Esophagus squamous epithelium (tissue), 5 donors: ENCODE measurements around the gene PSIP1. TPM values are rescaled to one million over a fixed set of nuclear protein-coding genes. Genes with fewer than 3 reads are reported as not detected.

ENCODE experiments used
- DNase-seq: peaks from one replicate; lab custom pipeline; 2025; lab: John Stamatoyannopoulos, UW
- H3K27ac ChIP-seq, 4 donors: fragments of 200-600 bp; sonication (generic); one replicate each; pipeline ENCODE4 v1.5.1; 2016 to 2019; ENCODE audit warnings: mild to moderate bottlenecking in 1 of 4
- H3K27me3 ChIP-seq, 4 donors: fragments of 200-600 bp; sonication (generic); 1 replicate in 3 of 4; 2 replicates in 1 of 4; pipeline versions ENCODE4 v1.5.1 to v1.6.0; 2017 to 2021; ENCODE audit warnings: antibody characterized with exemption in 1 of 4
- H3K36me3 ChIP-seq, 3 donors: fragments of 200-600 bp; sonication (generic); one replicate each; pipeline ENCODE4 v1.5.1; 2016 to 2019
- H3K4me1 ChIP-seq, 3 donors: fragments of 200-600 bp; sonication (generic); one replicate each; pipeline ENCODE4 v1.5.1; 2017 to 2019
- H3K4me3 ChIP-seq, 4 donors: fragments of 200-600 bp; sonication (generic); 1 replicate in 3 of 4; 2 replicates in 1 of 4; pipeline ENCODE4 v1.5.1; 2016 to 2019; ENCODE audit warnings: mild to moderate bottlenecking in 2 of 4, moderate library complexity in 1 of 4
- H3K9me3 ChIP-seq, 3 donors: fragments of 200-600 bp; sonication (generic); one replicate each; pipeline ENCODE4 v1.5.1; 2016 to 2019
- CTCF ChIP-seq, 6 experiments: fragments of 450-650 bp in 4 of 6; fragments of 200-600 bp in 2 of 6; sonication (generic) in 2 of 6; IDR thresholded peaks; one replicate each; pipeline ENCODE4 v1.5.1; 2016 to 2019; ENCODE audit warnings: antibody characterized with exemption in 6 of 6, mild to moderate bottlenecking in 4 of 6, moderate library complexity in 4 of 6
- POLR2A ChIP-seq, 4 donors: fragments of 450-650 bp; IDR thresholded peaks; one replicate each; pipeline ENCODE4 v1.6.1; 2017; ENCODE audit warnings: antibody characterized with exemption in 4 of 4, mild to moderate bottlenecking in 4 of 4, moderate library complexity in 3 of 4
- WGBS, 2 donors: methylation state at CpG; one replicate each; pipeline ENCODE4 v1.1.5; 2018; 5-methylcytosine and 5-hydroxymethylcytosine counted together
- intact Hi-C: fragments of 100-400 bp; cut with DNase I; formaldehyde crosslinking; loops from one replicate; pipeline ENCODE4 v1.15.0; 2022
- small RNA-seq, 4 donors: library from RNA; depleted of rRNA; stranded (forward); fragments of <200 nt; gene quantifications; one replicate each; pipeline ENCODE3, GENCODE V24; 2016
- total RNA-seq, 4 donors: library from RNA; depleted of rRNA; stranded (reverse); fragments of >200 nt; gene quantifications; one replicate each; pipeline ENCODE4 v1.1.0, GENCODE V29; 2016
- donor health status: DM: yes; HTN: yes; CAD: no.

Gene PSIP1
- total RNA-seq, 4 donors from 2014 or later = 6.7 to 26.1 (median 17.7) TPM

DNA sequence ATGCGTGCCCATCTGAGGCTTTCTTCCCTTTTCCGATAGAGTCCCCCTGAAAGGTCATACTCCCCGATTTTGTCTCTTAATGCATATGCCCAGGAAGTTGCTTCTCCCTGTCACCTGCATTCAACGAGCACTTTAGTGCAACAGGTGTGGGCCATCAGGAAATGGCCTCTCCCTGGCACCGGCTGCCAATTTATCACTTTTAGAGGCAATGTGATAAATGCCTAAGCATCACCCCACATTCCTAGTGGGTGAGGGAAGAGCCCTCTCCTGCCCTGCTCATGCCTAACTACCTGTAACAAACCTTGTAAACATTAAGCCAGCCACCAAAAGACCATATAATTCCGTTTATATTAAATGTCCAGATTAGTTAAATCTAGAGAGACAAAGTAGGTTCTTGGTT is 89.2 kb downstream of the PSIP1 start:
- no peak for DNase-seq
- WGBS, 2 donors = 76 to 78% methylated on average over 6 of the region's 6 CpGs
- Histone ChIP-seq H3K4me3 (peak overlapping the region in 1 of 4 donors; percentile 97), H3K9me3 (no peaks in the 10 kb centered on the region), H3K36me3 (peaks cover 0 to 21% (median 0%) of the 10 kb centered on the region in 3 donors), H3K27ac (peak overlapping the region; percentile 87 to 96 (median 92)), H3K4me1 (peaks cover 0 to 41% (median 10%) of the 10 kb centered on the region in 3 donors), H3K27me3 (no peaks in the 10 kb centered on the region)
- intact Hi-C loops = no loop called here
- TF ChIP-seq POLR2A (IDR thresholded peaks at IDR 0.05) (no peak), CTCF (IDR thresholded peaks at IDR 0.05) (no peak)

DNA sequence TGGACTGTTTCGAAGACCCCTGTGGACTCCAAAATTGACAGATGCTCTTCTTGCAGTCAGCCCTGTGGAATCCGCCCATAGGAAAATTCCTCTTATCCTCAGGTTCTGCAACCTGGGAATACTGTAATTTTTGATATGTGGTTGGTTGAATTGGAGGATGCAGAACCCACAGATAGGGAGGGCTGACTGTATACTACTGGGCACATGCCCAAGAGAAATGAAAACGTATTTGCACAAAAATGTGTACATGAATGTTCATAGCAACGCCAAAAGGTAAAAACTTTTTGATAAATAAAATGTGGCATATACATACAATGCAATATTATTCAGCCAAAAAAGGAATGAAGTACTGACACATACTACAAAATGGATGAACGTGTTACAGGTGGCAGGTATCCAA is 90.0 kb downstream of the PSIP1 start:
- DNase-seq = no peak
- no peaks in the 10 kb centered on the region for H3K9me3 ChIP-seq
- peaks cover 0 to 14% (median 0%) of the 10 kb centered on the region in 3 donors for H3K36me3 ChIP-seq
- no peaks in the 10 kb centered on the region for H3K27me3 ChIP-seq
- H3K4me1 ChIP-seq = peaks cover 0 to 33% (median 7%) of the 10 kb centered on the region in 3 donors
- H3K27ac ChIP-seq = no peak overlapping the region
- H3K4me3 ChIP-seq = no peak overlapping the region
- intact Hi-C loops = no loop called here
- TF ChIP-seq POLR2A (IDR thresholded peaks at IDR 0.05) = no peak
- WGBS, 2 donors = 38 to 82% methylated on average over 4 to 5 of the region's 5 CpGs

DNA sequence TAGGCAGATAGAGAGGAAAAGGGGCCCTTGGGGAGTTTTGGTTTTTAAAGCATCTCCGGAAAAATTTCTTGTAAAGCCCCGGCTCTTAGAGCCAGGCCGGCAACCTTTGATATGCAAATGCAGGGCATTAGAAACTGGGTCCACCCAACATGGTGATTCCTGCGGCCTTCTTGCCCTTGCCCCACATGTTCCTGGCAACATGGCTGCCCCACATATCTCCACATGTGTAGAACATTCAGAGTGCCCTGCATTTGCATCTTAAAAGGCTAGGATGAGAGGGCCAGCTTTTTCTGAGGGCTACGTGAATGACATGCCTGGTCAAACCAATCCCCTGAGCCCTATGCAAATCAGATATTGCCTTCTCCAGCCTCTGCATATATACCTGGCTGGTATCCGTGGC is 93.1 kb downstream of the PSIP1 start:
- H3K9me3 ChIP-seq = no peaks in the 10 kb centered on the region
- no peak overlapping the region for H3K4me3 ChIP-seq
- TF ChIP-seq POLR2A (IDR thresholded peaks at IDR 0.05) (no peak), CTCF (IDR thresholded peaks at IDR 0.05) (no peak)
- no peak for DNase-seq
- WGBS, 2 donors = 65 to 78% methylated on average over 6 of the region's 6 CpGs
- H3K36me3 ChIP-seq = no peaks in the 10 kb centered on the region
- intact Hi-C loops = loop anchor here (10.0 kb wide), 2 partner anchors 143 to 203 kb away; no protein-coding TSS in a partner anchor
- peaks cover 0 to 8% (median 5%) of the 10 kb centered on the region in 3 donors for H3K4me1 ChIP-seq
- H3K27me3 ChIP-seq = no peaks in the 10 kb centered on the region
- no peak overlapping the region for H3K27ac ChIP-seq

GRCh38 chr9:15416880-15417279 is 93.9 kb downstream of the PSIP1 start:
- no peak overlapping the region for H3K4me3 ChIP-seq
- H3K4me1 ChIP-seq = peaks cover 0 to 4% (median 3%) of the 10 kb centered on the region in 3 donors
- no peaks in the 10 kb centered on the region for H3K9me3 ChIP-seq
- TF ChIP-seq CTCF (IDR thresholded peaks at IDR 0.05) (peak; percentile 14 to 54 (median 28)), POLR2A (IDR thresholded peaks at IDR 0.05) (no peak)
- DNase-seq = no peak
- 25 to 55% methylated on average over 2 of the region's 2 CpGs for WGBS, 2 donors
- H3K36me3 ChIP-seq = no peaks in the 10 kb centered on the region
- H3K27me3 ChIP-seq = no peaks in the 10 kb centered on the region
- no peak overlapping the region for H3K27ac ChIP-seq
- intact Hi-C loops = loop anchor here (10.0 kb wide), 2 partner anchors 142 to 202 kb away; no protein-coding TSS in a partner anchor

Small RNAs within 50 kb of the gene (small RNA-seq; reads per million reads assigned to genes)
- gene AL513423.1 (0 reads per million in 4 donors), gene RN7SL98P (0 reads per million in 4 donors), gene RNU6-246P (0 reads per million in 4 donors), gene RNU6-319P (0 reads per million in 4 donors)

Other genes with a start within 250 kb of the PSIP1 start
- gene TTC39B, start 203.8 kb downstream of the PSIP1 start, total RNA-seq = 10 to 100 TPM; 15.8 to 24.3 (median 17.5) TPM
- 10 to 100 TPM; 18.9 to 28.6 (median 27.3) TPM for gene SNAPC3, start 88.1 kb downstream of the PSIP1 start, total RNA-seq
- 1 to 10 TPM in 3 of 4 donors, under 1 TPM in 1; 0.53 to 2.9 (median 1.6) TPM for gene CCDC171, start 42.1 kb upstream of the PSIP1 start, total RNA-seq